NCI-H128 (cell line): ENCODE results near the gene NTN1.
"Not testable (repeated sequence)": the region's sequence is repeated elsewhere in the genome, so short reads cannot be mapped to it uniquely, and the experiment has no call there.

ENCODE experiments used
- DNase-seq: peaks from one replicate; lab custom pipeline; 2025; ENCODE audit not compliant: unreplicated experiment; lab: John Stamatoyannopoulos, UW

The NTN1 gene

GRCh38 chr17:9151740-9152139, 130.4 kb downstream of the NTN1 start:
- DNase-seq, result not testable (repeated sequence)

- no peak for DNase-seq
Measured at GRCh38 chr17:9158544-9159452, 137.5 kb downstream of the NTN1 start.

- no peak for DNase-seq
Measured at GRCh38 chr17:9162275-9162985, 141.1 kb downstream of the NTN1 start.

GRCh38 chr17:9166788-9167187, 145.5 kb downstream of the NTN1 start:
- no peak for DNase-seq

- DNase-seq, result no peak
Measured at GRCh38 chr17:9167379-9167778, 146.1 kb downstream of the NTN1 start.

GRCh38 chr17:9169116-9169515, 147.8 kb downstream of the NTN1 start:
- DNase-seq, result no peak

GRCh38 chr17:9170336-9170735, 149.0 kb downstream of the NTN1 start:
- no peak for DNase-seq

GRCh38 chr17:9170853-9171252, 149.5 kb downstream of the NTN1 start:
- DNase-seq, result no peak

GRCh38 chr17:9173386-9173983, 152.2 kb downstream of the NTN1 start:
- DNase-seq, result no peak

- no peak for DNase-seq
Measured at GRCh38 chr17:9174312-9174711, 153.0 kb downstream of the NTN1 start.

- DNase-seq, result no peak
Measured at GRCh38 chr17:9174779-9175574, 153.7 kb downstream of the NTN1 start.

GRCh38 chr17:9175700-9176467, 154.6 kb downstream of the NTN1 start:
- DNase-seq, result no peak

- DNase-seq, result no peak
Measured at GRCh38 chr17:9177212-9177611, 155.9 kb downstream of the NTN1 start.

GRCh38 chr17:9178319-9178718, 157.0 kb downstream of the NTN1 start:
- no peak for DNase-seq

GRCh38 chr17:9179602-9180001, 158.3 kb downstream of the NTN1 start:
- DNase-seq, result no peak

- DNase-seq, result no peak
Measured at GRCh38 chr17:9181640-9182039, 160.3 kb downstream of the NTN1 start.

GRCh38 chr17:9183306-9183705, 162.0 kb downstream of the NTN1 start:
- no peak for DNase-seq

GRCh38 chr17:9185142-9185541, 163.8 kb downstream of the NTN1 start:
- no peak for DNase-seq

GRCh38 chr17:9185688-9186284, 164.5 kb downstream of the NTN1 start:
- no peak for DNase-seq

- DNase-seq, result no peak
Measured at GRCh38 chr17:9187828-9188227, 166.5 kb downstream of the NTN1 start.
